WERI-Rb-1 (cell line): ENCODE results near the gene KCNMA1.

Experiments used
- DNase-seq: peaks from one replicate; pipeline ENCODE4 v3.0.0-alpha.2; 2020
- H3K27ac ChIP-seq: fragments of 250-450 bp; sonication (Bioruptor Pico); 2 replicates; pipeline ENCODE4 v1.5.1; 2020; ENCODE audit warnings: mild to moderate bottlenecking, moderate library complexity
- H3K27me3 ChIP-seq: fragments of 250-450 bp; sonication (Bioruptor Pico); 2 replicates; pipeline ENCODE4 v1.5.1; 2021; ENCODE audit warnings: mild to moderate bottlenecking, low read depth, moderate library complexity; ENCODE audit not compliant: insufficient read depth, severe bottlenecking
- H3K36me3 ChIP-seq: fragments of 250-450 bp; sonication (Bioruptor Pico); 2 replicates; pipeline ENCODE4 v1.5.1; 2020; ENCODE audit warnings: mild to moderate bottlenecking, moderate library complexity
- H3K4me3 ChIP-seq: 2 replicates; pipeline ENCODE4 v1.5.1; 2011; ENCODE audit warnings: low read depth, mild to moderate bottlenecking, control low read depth, low read length
- H3K9me3 ChIP-seq: fragments of 250-450 bp; sonication (Bioruptor Pico); 2 replicates; pipeline ENCODE4 v1.5.1; 2021; ENCODE audit warnings: mild to moderate bottlenecking, moderate library complexity; ENCODE audit not compliant: severe bottlenecking
- CTCF ChIP-seq: IDR thresholded peaks from 2 replicates; pipeline ENCODE4 v1.5.1; 2011; ENCODE audit warnings: low read depth, mild to moderate bottlenecking, control low read depth, inconsistent platforms, low read length

Gene KCNMA1

GRCh38 chr10:77110757-77111156 lies 526.9 kb downstream of the KCNMA1 start:
- no peaks in the 10 kb centered on the region for H3K27me3 ChIP-seq
- TF ChIP-seq CTCF: no peak
- H3K27ac ChIP-seq: no peak overlapping the region
- H3K4me3 ChIP-seq: no peak overlapping the region
- no peaks in the 10 kb centered on the region for H3K36me3 ChIP-seq
- no peak for DNase-seq
- no peaks in the 10 kb centered on the region for H3K9me3 ChIP-seq

GRCh38 chr10:77109351-77109994 lies 528.1 kb downstream of the KCNMA1 start:
- Histone ChIP-seq H3K27ac (no peak overlapping the region), H3K9me3 (no peaks in the 10 kb centered on the region), H3K36me3 (no peaks in the 10 kb centered on the region), H3K27me3 (no peaks in the 10 kb centered on the region), H3K4me3 (no peak overlapping the region)
- DNase-seq: no peak
- no peak for TF ChIP-seq CTCF

- H3K9me3 ChIP-seq: no peaks in the 10 kb centered on the region
- H3K27me3 ChIP-seq: no peaks in the 10 kb centered on the region
- H3K27ac ChIP-seq: no peak overlapping the region
- TF ChIP-seq CTCF: no peak
- no peak for DNase-seq
- H3K36me3 ChIP-seq: no peaks in the 10 kb centered on the region
- no peak overlapping the region for H3K4me3 ChIP-seq
These were observed 530.9 kb downstream of the KCNMA1 start for GRCh38 chr10:77106676-77107075.

- Histone ChIP-seq H3K27me3 (no peaks in the 10 kb centered on the region), H3K9me3 (no peaks in the 10 kb centered on the region), H3K27ac (no peak overlapping the region), H3K4me3 (no peak overlapping the region), H3K36me3 (no peaks in the 10 kb centered on the region)
- no peak for DNase-seq
- no peak for TF ChIP-seq CTCF
These were observed 531.8 kb downstream of the KCNMA1 start for GRCh38 chr10:77105761-77106221.

GRCh38 chr10:77104459-77104980 lies 533.1 kb downstream of the KCNMA1 start:
- Histone ChIP-seq H3K36me3 (no peaks in the 10 kb centered on the region), H3K27me3 (no peaks in the 10 kb centered on the region), H3K4me3 (no peak overlapping the region), H3K9me3 (no peaks in the 10 kb centered on the region), H3K27ac (no peak overlapping the region)
- DNase-seq: no peak
- TF ChIP-seq CTCF: no peak

- no peak for TF ChIP-seq CTCF
- no peak overlapping the region for H3K27ac ChIP-seq
- H3K36me3 ChIP-seq: no peaks in the 10 kb centered on the region
- H3K27me3 ChIP-seq: no peaks in the 10 kb centered on the region
- no peaks in the 10 kb centered on the region for H3K9me3 ChIP-seq
- H3K4me3 ChIP-seq: no peak overlapping the region
- no peak for DNase-seq
These were observed 534.4 kb downstream of the KCNMA1 start for GRCh38 chr10:77103213-77103612.
